ENCODE results near the gene PCF11.

DNA sequence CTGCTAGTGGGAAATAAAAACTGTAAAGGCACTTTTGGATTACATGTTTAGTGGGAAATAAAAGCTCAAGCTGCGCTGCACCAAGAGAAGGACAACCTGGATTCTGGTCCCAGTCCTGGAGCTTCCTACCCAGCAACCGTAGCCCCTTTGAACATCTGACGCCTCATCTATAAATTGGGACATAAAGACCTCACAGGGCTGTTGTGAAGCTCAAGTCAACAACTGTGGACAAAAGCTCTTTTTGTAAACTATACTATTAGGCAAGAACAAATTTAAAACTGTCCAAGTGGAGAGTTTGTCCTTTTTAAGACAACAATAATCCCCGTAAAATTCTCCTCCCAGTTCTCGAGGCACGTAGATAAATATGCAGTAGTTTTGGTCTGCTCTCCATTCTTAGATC lies 17.6 kb upstream of the PCF11 start:
- no peak for TF ChIP-seq KLF6 (CRISPR knock-in tag; IDR thresholded peaks at IDR 0.05)
- TF ChIP-seq ZC3H13 (CRISPR knock-in tag; IDR thresholded peaks at IDR 0.05): no peak
- TF ChIP-seq, protein P1, sequence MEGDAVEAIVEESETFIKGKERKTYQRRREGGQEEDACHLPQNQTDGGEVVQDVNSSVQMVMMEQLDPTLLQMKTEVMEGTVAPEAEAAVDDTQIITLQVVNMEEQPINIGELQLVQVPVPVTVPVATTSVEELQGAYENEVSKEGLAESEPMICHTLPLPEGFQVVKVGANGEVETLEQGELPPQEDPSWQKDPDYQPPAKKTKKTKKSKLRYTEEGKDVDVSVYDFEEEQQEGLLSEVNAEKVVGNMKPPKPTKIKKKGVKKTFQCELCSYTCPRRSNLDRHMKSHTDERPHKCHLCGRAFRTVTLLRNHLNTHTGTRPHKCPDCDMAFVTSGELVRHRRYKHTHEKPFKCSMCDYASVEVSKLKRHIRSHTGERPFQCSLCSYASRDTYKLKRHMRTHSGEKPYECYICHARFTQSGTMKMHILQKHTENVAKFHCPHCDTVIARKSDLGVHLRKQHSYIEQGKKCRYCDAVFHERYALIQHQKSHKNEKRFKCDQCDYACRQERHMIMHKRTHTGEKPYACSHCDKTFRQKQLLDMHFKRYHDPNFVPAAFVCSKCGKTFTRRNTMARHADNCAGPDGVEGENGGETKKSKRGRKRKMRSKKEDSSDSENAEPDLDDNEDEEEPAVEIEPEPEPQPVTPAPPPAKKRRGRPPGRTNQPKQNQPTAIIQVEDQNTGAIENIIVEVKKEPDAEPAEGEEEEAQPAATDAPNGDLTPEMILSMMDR (CRISPR knock-in tag; IDR thresholded peaks at IDR 0.05): no peak
- TF ChIP-seq SP1 (IDR thresholded peaks at IDR 0.05): no peak
- TF ChIP-seq SP1 (CRISPR knock-in tag; IDR thresholded peaks at IDR 0.05): no peak
- TF ChIP-seq, protein P2, sequence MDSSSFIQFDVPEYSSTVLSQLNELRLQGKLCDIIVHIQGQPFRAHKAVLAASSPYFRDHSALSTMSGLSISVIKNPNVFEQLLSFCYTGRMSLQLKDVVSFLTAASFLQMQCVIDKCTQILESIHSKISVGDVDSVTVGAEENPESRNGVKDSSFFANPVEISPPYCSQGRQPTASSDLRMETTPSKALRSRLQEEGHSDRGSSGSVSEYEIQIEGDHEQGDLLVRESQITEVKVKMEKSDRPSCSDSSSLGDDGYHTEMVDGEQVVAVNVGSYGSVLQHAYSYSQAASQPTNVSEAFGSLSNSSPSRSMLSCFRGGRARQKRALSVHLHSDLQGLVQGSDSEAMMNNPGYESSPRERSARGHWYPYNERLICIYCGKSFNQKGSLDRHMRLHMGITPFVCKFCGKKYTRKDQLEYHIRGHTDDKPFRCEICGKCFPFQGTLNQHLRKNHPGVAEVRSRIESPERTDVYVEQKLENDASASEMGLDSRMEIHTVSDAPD (CRISPR knock-in tag; IDR thresholded peaks at IDR 0.05): no peak
- TF ChIP-seq RAD21 (CRISPR knock-in tag; IDR thresholded peaks at IDR 0.05): no peak
- TF ChIP-seq, protein P3, sequence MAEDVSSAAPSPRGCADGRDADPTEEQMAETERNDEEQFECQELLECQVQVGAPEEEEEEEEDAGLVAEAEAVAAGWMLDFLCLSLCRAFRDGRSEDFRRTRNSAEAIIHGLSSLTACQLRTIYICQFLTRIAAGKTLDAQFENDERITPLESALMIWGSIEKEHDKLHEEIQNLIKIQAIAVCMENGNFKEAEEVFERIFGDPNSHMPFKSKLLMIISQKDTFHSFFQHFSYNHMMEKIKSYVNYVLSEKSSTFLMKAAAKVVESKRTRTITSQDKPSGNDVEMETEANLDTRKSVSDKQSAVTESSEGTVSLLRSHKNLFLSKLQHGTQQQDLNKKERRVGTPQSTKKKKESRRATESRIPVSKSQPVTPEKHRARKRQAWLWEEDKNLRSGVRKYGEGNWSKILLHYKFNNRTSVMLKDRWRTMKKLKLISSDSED (CRISPR knock-in tag; IDR thresholded peaks at IDR 0.05): no peak
- TF ChIP-seq CENPBD1 (CRISPR knock-in tag; IDR thresholded peaks at IDR 0.05; ENCODE audit: borderline replicate concordance, low read depth): no peak
- no peak for TF ChIP-seq ZNF598 (CRISPR knock-in tag; IDR thresholded peaks at IDR 0.05; ENCODE audit: borderline replicate concordance)
